ENCODE results near the gene WNT4. TPM values are rescaled to one million over a fixed set of nuclear protein-coding genes. Genes with fewer than 3 reads are reported as not detected.

The WNT4 gene
- total RNA-seq, 1 experiment from 2014 or later = 1.5 TPM

DNA sequence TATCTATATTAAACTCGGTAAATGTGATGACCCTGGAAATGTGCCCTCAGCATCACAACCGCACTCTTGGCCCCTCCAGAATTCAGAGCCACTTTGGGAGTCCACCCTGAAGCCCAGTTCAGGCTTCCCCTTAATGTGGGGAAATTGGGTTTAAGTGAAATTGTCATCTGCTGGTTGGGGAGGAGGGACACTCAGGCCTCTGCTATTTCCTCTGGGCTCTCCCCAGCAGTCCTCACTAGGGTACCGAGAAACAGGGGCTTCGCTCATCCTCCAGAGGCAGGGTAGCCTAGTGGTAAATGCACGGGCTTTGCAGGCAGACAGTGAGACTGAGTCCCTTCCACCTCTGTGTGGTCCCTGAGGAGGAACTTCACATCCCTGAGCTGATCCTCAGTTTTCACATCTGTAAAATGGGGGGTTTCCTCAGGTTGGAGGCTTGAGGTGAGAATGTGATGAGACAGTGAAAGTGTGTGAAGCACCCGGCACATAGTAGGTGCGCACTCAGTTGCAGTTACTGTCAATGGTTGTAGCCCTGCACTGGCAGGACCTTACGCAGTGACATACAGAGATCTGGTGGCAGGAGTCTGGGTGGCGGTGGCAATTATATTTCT is 14.6 kb upstream of the WNT4 start (continued):
- TF ChIP-seq, protein P1, sequence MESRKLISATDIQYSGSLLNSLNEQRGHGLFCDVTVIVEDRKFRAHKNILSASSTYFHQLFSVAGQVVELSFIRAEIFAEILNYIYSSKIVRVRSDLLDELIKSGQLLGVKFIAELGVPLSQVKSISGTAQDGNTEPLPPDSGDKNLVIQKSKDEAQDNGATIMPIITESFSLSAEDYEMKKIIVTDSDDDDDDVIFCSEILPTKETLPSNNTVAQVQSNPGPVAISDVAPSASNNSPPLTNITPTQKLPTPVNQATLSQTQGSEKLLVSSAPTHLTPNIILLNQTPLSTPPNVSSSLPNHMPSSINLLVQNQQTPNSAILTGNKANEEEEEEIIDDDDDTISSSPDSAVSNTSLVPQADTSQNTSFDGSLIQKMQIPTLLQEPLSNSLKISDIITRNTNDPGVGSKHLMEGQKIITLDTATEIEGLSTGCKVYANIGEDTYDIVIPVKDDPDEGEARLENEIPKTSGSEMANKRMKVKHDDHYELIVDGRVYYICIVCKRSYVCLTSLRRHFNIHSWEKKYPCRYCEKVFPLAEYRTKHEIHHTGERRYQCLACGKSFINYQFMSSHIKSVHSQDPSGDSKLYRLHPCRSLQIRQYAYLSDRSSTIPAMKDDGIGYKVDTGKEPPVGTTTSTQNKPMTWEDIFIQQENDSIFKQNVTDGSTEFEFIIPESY (IDR thresholded peaks at IDR 0.05; ENCODE audit: extremely low read depth, insufficient replicate concordance, low read length) = no peak
- TF ChIP-seq ZNF274 (IDR thresholded peaks at IDR 0.05; ENCODE audit: low read depth, low read length) (no peak), POLR2AphosphoS5 (IDR thresholded peaks at IDR 0.05; ENCODE audit: low read depth, low read length) (no peak), SRF (IDR thresholded peaks at IDR 0.05; ENCODE audit: low read depth) (no peak), RAD21 (IDR thresholded peaks at IDR 0.05; ENCODE audit: low read depth) (no peak), ZFX (IDR thresholded peaks at IDR 0.05) (no peak), EGR1 (IDR thresholded peaks at IDR 0.05; ENCODE audit: low read depth) (no peak), CEBPB (IDR thresholded peaks at IDR 0.05; ENCODE audit: low read depth) (no peak)
- TF ChIP-seq, protein P2, sequence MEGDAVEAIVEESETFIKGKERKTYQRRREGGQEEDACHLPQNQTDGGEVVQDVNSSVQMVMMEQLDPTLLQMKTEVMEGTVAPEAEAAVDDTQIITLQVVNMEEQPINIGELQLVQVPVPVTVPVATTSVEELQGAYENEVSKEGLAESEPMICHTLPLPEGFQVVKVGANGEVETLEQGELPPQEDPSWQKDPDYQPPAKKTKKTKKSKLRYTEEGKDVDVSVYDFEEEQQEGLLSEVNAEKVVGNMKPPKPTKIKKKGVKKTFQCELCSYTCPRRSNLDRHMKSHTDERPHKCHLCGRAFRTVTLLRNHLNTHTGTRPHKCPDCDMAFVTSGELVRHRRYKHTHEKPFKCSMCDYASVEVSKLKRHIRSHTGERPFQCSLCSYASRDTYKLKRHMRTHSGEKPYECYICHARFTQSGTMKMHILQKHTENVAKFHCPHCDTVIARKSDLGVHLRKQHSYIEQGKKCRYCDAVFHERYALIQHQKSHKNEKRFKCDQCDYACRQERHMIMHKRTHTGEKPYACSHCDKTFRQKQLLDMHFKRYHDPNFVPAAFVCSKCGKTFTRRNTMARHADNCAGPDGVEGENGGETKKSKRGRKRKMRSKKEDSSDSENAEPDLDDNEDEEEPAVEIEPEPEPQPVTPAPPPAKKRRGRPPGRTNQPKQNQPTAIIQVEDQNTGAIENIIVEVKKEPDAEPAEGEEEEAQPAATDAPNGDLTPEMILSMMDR (IDR thresholded peaks at IDR 0.05 in 2 of 3, conservative IDR thresholded peaks at IDR 0.05 in 1 of 3; ENCODE audit: borderline replicate concordance in 1 of 3, insufficient read depth in 1 of 3, low read depth in 2 of 3, low read length in 2 of 3) = no peak

DNA sequence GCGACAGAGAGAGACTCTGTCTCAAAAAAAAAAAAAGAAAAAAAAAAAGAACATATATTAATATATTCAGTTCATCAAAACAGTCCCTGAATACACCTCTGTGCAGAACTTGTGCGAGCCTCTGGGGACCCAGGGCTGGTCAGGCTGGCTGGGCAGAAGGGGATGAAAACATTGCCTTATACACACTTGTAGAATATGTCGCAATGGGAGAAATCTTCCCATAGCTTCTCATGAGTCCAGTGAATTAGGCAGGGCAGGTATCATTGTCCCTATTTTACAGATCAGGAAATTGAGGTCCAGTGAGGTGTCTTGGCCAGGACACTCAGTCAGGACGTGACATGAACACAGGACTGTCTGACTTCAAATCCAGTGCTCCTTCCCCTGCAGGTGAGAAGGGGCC is 12.6 kb upstream of the WNT4 start:
- no peak for DNase-seq (ENCODE audit: low read depth, low spot score)
- ChIA-PET POLR2A (interaction anchor here (0.7 kb wide), 1 partner anchor 11 kb away, joined by 4 read pairs; no protein-coding TSS in a partner anchor), CTCF (no interaction called here), RAD21 (ENCODE audit: low non-redundant PET in 1 of 2, low total read pairs in 2 of 2, uncharacterized antibody in 2 of 2, unreplicated experiment in 2 of 2) (no interaction called here)
- no peak overlapping the region for H3K4me2 ChIP-seq (ENCODE audit: low read length)
- H3K79me2 ChIP-seq (ENCODE audit: insufficient read depth, low read length) = no peaks in the 10 kb centered on the region
- ATAC-seq = no peak
- H3K9me3 ChIP-seq (ENCODE audit: control insufficient read depth in 1 of 2, insufficient read depth in 1 of 2, low read depth in 1 of 2, low read length in 2 of 2) = no peaks in the 10 kb centered on the region
- no peaks in the 10 kb centered on the region for H4K20me1 ChIP-seq (ENCODE audit: insufficient read depth)
- no peak overlapping the region for H2AFZ ChIP-seq (ENCODE audit: low read depth, low read length, poor library complexity, severe bottlenecking)
- H3K9ac ChIP-seq (ENCODE audit: low read length) = no peak overlapping the region
- H3K4me1 ChIP-seq (ENCODE audit: control insufficient read depth in 1 of 2, insufficient read depth in 2 of 2, low read length in 2 of 2) = no peaks in the 10 kb centered on the region
- BruUV-seq (replicated peaks) = no TSS peak
- no peaks in the 10 kb centered on the region for H3K36me3 ChIP-seq (ENCODE audit: control insufficient read depth in 1 of 2, insufficient read depth in 2 of 2, low read length in 2 of 2)
- intact Hi-C loops (cut with micrococcal nuclease) = no loop called here
- no peaks in the 10 kb centered on the region for H3K27me3 ChIP-seq (ENCODE audit: insufficient read depth, low read length)
- TF ChIP-seq SIN3A (IDR thresholded peaks at IDR 0.05; ENCODE audit: low read depth) (no peak), ZNF274 (IDR thresholded peaks at IDR 0.05; ENCODE audit: low read depth, low read length) (no peak), CEBPB (IDR thresholded peaks at IDR 0.05; ENCODE audit: low read depth) (no peak), CBX3 (IDR thresholded peaks at IDR 0.05; ENCODE audit: low read depth) (no peak), TCF7L2 (IDR thresholded peaks at IDR 0.05; ENCODE audit: borderline replicate concordance, extremely low read depth, insufficient read depth, insufficient read length) (no peak), ZFX (IDR thresholded peaks at IDR 0.05) (no peak), POLR2AphosphoS5 (IDR thresholded peaks at IDR 0.05; ENCODE audit: low read depth, low read length) (no peak), EZH2phosphoT487 (IDR thresholded peaks at IDR 0.05; ENCODE audit: borderline replicate concordance) (no peak), RAD21 (IDR thresholded peaks at IDR 0.05; ENCODE audit: low read depth) (no peak), POLR2A (IDR thresholded peaks at IDR 0.05; ENCODE audit: borderline replicate concordance, extremely low read depth, insufficient read depth, insufficient read length) (no peak)
- TF ChIP-seq, protein P1 (IDR thresholded peaks at IDR 0.05; ENCODE audit: extremely low read depth, insufficient replicate concordance, low read length) = no peak
- TF ChIP-seq, protein P3, sequence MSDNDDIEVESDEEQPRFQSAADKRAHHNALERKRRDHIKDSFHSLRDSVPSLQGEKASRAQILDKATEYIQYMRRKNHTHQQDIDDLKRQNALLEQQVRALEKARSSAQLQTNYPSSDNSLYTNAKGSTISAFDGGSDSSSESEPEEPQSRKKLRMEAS (IDR thresholded peaks at IDR 0.05) = no peak
- no peaks in the 10 kb centered on the region for H3K9me2 ChIP-seq (ENCODE audit: insufficient read depth)
- no peak overlapping the region for H3K27ac ChIP-seq (ENCODE audit: low read depth, low read length)
- H3K4me3 ChIP-seq (replicated peaks in 1 of 2; ENCODE audit: low read depth in 1 of 2, low read length in 2 of 2) = no peak overlapping the region

All from HCT116 (cell line).